ENCODE measurements around the gene STOML1.

- TF ChIP-seq EZH2 (IDR thresholded peaks at IDR 0.05; ENCODE audit: borderline replicate concordance) (no peak), CTCF (IDR thresholded peaks at IDR 0.05; ENCODE audit: poor library complexity) (no peak), EZH2phosphoT487 (IDR thresholded peaks at IDR 0.05; ENCODE audit: low read depth, severe bottlenecking, unreplicated experiment) (no peak)
These were observed 40.5 kb downstream of the STOML1 start for GRCh38 chr15:73951601-73952000.
